B cell (primary cell): ENCODE results near the gene SMARCA4. TPM values are rescaled to one million over a fixed set of nuclear protein-coding genes. Genes with fewer than 3 reads are reported as not detected.

ENCODE experiments used
- ATAC-seq: fragments of 200-7000 bp; cut with Tn5 transposase; one replicate; pipeline ENCODE4 v1.10.0; 2021; ENCODE audit warnings: low read depth, mild to moderate bottlenecking, moderate number of reproducible peaks, moderate library complexity
- CTCF ChIA-PET: fragments of 350-600 bp; sonication (Branson Sonifier 250); formaldehyde crosslinking; loops from one replicate; lab custom pipeline; 2021; ENCODE audit warnings: antibody characterized with exemption, inconsistent platforms; lab: Charles Lee
- POLR2A ChIA-PET: fragments of 350-600 bp; sonication (Branson Sonifier 250); formaldehyde crosslinking; loops from one replicate; lab custom pipeline; 2021; ENCODE audit warnings: antibody characterized with exemption; lab: Charles Lee
- DNase-seq: peaks from one replicate; pipeline ENCODE4 v3.0.0; 2013
- H2AFZ ChIP-seq: 2 replicates; pipeline ENCODE4 v1.6.1; 2012; ENCODE audit warnings: mild to moderate bottlenecking, low read depth, low read length; ENCODE audit not compliant: insufficient read depth, poor library complexity, severe bottlenecking
- H3K27ac ChIP-seq, 2 donors: 1 replicate in 1 of 2; 2 replicates in 1 of 2; pipeline ENCODE4 v1.5.1; 2012 to 2013; ENCODE audit warnings: low read length in 2 of 2, mild to moderate bottlenecking in 2 of 2, moderate library complexity in 1 of 2
- H3K27me3 ChIP-seq, 4 experiments: fragments of 200-600 bp in 1 of 4; sonication (generic) in 1 of 4; replicated peaks in 1 of 4; 1 replicate in 2 of 4; 2 replicates in 2 of 4; pipeline versions ENCODE4 v1.6.1 to v1.7.0; 2013 to 2016; ENCODE audit warnings: low read length in 3 of 4, mild to moderate bottlenecking in 2 of 4, mixed read lengths in 1 of 4, moderate library complexity in 1 of 4; ENCODE audit not compliant: insufficient read depth in 4 of 4, control insufficient read depth in 3 of 4; ENCODE audit errors: control extremely low read depth in 1 of 4
- H3K36me3 ChIP-seq, 2 experiments: replicated peaks in 1 of 2; 1 replicate in 1 of 2; 2 replicates in 1 of 2; pipeline versions ENCODE4 v1.6.1 to v1.7.1; 2013; ENCODE audit warnings: low read length in 1 of 2; ENCODE audit not compliant: insufficient read depth in 2 of 2, control insufficient read depth in 1 of 2; ENCODE audit errors: control extremely low read depth in 1 of 2, extremely low read depth in 1 of 2
- H3K4me1 ChIP-seq, 2 donors: fragments of 200-600 bp in 1 of 2; sonication (generic) in 1 of 2; 1 replicate in 1 of 2; 2 replicates in 1 of 2; pipeline versions ENCODE4 v1.5.1 to v1.6.1; 2013 to 2017; ENCODE audit warnings: low read length in 2 of 2; ENCODE audit not compliant: control insufficient read depth in 2 of 2, insufficient read depth in 2 of 2
- H3K4me2 ChIP-seq: replicated peaks from 2 replicates; pipeline ENCODE3; 2012; ENCODE audit warnings: mild to moderate bottlenecking, low read depth, low read length; ENCODE audit not compliant: poor library complexity, severe bottlenecking
- H3K4me3 ChIP-seq, 5 experiments: fragments of 200-600 bp in 1 of 5; sonication (generic) in 1 of 5; 1 replicate in 3 of 5; 2 replicates in 2 of 5; pipeline versions ENCODE4 v1.5.1 to v1.7.0; 2011 to 2016; ENCODE audit warnings: low read length in 4 of 5, mild to moderate bottlenecking in 4 of 5, low read depth in 2 of 5, control low read depth in 1 of 5, moderate library complexity in 1 of 5; ENCODE audit not compliant: insufficient read depth in 1 of 5; ENCODE audit errors: control extremely low read depth in 1 of 5, extremely low read depth in 1 of 5
- H3K79me2 ChIP-seq: fragments of 200-600 bp; sonication (generic); one replicate; pipeline ENCODE4 v1.6.0; 2016; ENCODE audit warnings: low read length; ENCODE audit not compliant: control insufficient read depth, insufficient read depth
- H3K9ac ChIP-seq: fragments of 200-600 bp; sonication (generic); 2 replicates; pipeline ENCODE4 v1.6.1; 2017; ENCODE audit warnings: mild to moderate bottlenecking, low read length, moderate library complexity
- H3K9me3 ChIP-seq, 3 donors: one replicate each; pipeline versions ENCODE4 v1.6.1 to v1.7.1; 2013; ENCODE audit warnings: low read length in 2 of 3; ENCODE audit not compliant: control insufficient read depth in 2 of 3, insufficient read depth in 1 of 3; ENCODE audit errors: control extremely low read depth in 1 of 3
- H4K20me1 ChIP-seq: 2 replicates; pipeline ENCODE4 v1.6.0; 2012; ENCODE audit warnings: mild to moderate bottlenecking, low read length; ENCODE audit not compliant: insufficient read depth, control insufficient read depth, poor library complexity, severe bottlenecking
- H3K27ac Mint-ChIP-seq: one replicate; pipeline ENCODE4 v1.8.0; 2021; ENCODE audit warnings: mixed read lengths
- H3K27me3 Mint-ChIP-seq: one replicate; pipeline ENCODE4 v1.8.0; 2021; ENCODE audit warnings: mixed read lengths
- H3K4me1 Mint-ChIP-seq: one replicate; pipeline ENCODE4 v1.8.0; 2021; ENCODE audit warnings: mixed read lengths
- H3K4me3 Mint-ChIP-seq: one replicate; pipeline ENCODE4 v1.8.0; 2021; ENCODE audit warnings: mixed read lengths
- H3K9me3 Mint-ChIP-seq: one replicate; pipeline ENCODE4 v1.8.0; 2022; ENCODE audit warnings: mixed read lengths; ENCODE audit not compliant: insufficient read depth
- CTCF ChIP-seq: fragments of 200-600 bp; IDR thresholded peaks from one replicate; pipeline ENCODE4 v1.8.0; 2022; ENCODE audit warnings: antibody characterized with exemption, mild to moderate bottlenecking
- EZH2 ChIP-seq: IDR thresholded peaks from 2 replicates; pipeline ENCODE4 v1.6.1; 2012; ENCODE audit warnings: borderline replicate concordance, low read depth, mild to moderate bottlenecking, moderate library complexity, low read length; ENCODE audit not compliant: insufficient read depth, poor library complexity, severe bottlenecking
- WGBS: methylation state at CpG from one replicate; pipeline ENCODE4 v1.1.5; 2013; ENCODE audit warnings: missing lambda C conversion rate; ENCODE audit not compliant: insufficient coverage; 5-methylcytosine and 5-hydroxymethylcytosine counted together
- intact Hi-C: fragments of 100-400 bp; cut with micrococcal nuclease; formaldehyde crosslinking; loops from one replicate; pipeline ENCODE4 v1.10.0; 2022
- polyA plus RNA-seq: library from polyadenylated mRNA; depleted of rRNA; stranded (reverse); fragments of >200 nt; gene quantifications from 2 replicates; pipeline ENCODE4 v1.2.3, GENCODE V29; 2012
- total RNA-seq, 2 donors: library from RNA; stranded (reverse); fragments of 120-200 nt in 1 of 2; gene quantifications; 1 replicate in 1 of 2; 2 replicates in 1 of 2; pipeline versions ENCODE4 v1.2.3 to v1.2.4, GENCODE V29; 2013 to 2022

Gene SMARCA4
- total and polyA plus RNA-seq, 2 donors (not counting 1 experiment from before 2014, with no cell fraction given), result 49.7 to 82.3 TPM

GRCh38 chr19:11028146-11028545 lies 67.3 kb downstream of the SMARCA4 start:
- no peak overlapping the region for H3K9ac ChIP-seq
- H4K20me1 ChIP-seq, result peaks cover 4% of the 10 kb centered on the region
- no peaks in the 10 kb centered on the region for H3K4me1 Mint-ChIP-seq
- no peak overlapping the region for H3K27ac ChIP-seq
- H3K27me3 Mint-ChIP-seq, result no peaks in the 10 kb centered on the region
- WGBS, result 100% methylated on average over 4 of the region's 4 CpGs
- no peak overlapping the region for H3K4me3 ChIP-seq
- intact Hi-C loops, result no loop called here
- no peaks in the 10 kb centered on the region for H3K9me3 ChIP-seq
- no peaks in the 10 kb centered on the region for H3K9me3 Mint-ChIP-seq
- H3K27me3 ChIP-seq, result no peaks in the 10 kb centered on the region
- no peak for ATAC-seq
- H3K4me3 Mint-ChIP-seq, result no peak overlapping the region
- TF ChIP-seq CTCF (no peak), EZH2 (no peak)
- ChIA-PET POLR2A (no interaction called here), CTCF (interaction anchor here (1.5 kb wide), 1 partner anchor 98 kb away, joined by 4 read pairs; no protein-coding TSS in a partner anchor)
- DNase-seq, result no peak
- no peak overlapping the region for H2AFZ ChIP-seq
- H3K27ac Mint-ChIP-seq, result no peak overlapping the region
- H3K36me3 ChIP-seq, result peaks cover 3 to 76% of the 10 kb centered on the region in 2 experiments
- no peaks in the 10 kb centered on the region for H3K4me1 ChIP-seq
- no peaks in the 10 kb centered on the region for H3K79me2 ChIP-seq
- H3K4me2 ChIP-seq, result no peak overlapping the region

GRCh38 chr19:11031421-11032070 lies 70.7 kb downstream of the SMARCA4 start:
- H3K27ac ChIP-seq, result no peak overlapping the region
- CTCF ChIA-PET, result interaction anchor here (5.7 kb wide), 1 partner anchor 96 kb away, joined by 179 read pairs; no protein-coding TSS in a partner anchor

More at GRCh38 chr19:11031421-11032070, 70.7 kb downstream of the SMARCA4 start:
- Mint-ChIP-seq H3K4me1 (peaks cover 16% of the 10 kb centered on the region), H3K4me3 (no peak overlapping the region), H3K27me3 (no peaks in the 10 kb centered on the region), H3K27ac (no peak overlapping the region), H3K9me3 (no peaks in the 10 kb centered on the region)
- no peak overlapping the region for H3K9ac ChIP-seq
- no peaks in the 10 kb centered on the region for H3K9me3 ChIP-seq
- 97% methylated on average over 21 of the region's 21 CpGs for WGBS
- peaks cover 3 to 80% of the 10 kb centered on the region in 2 experiments for H3K36me3 ChIP-seq
- no peaks in the 10 kb centered on the region for H3K79me2 ChIP-seq
- peaks cover 11 to 24% of the 10 kb centered on the region in 2 donors for H3K4me1 ChIP-seq
- no peak for DNase-seq
- ATAC-seq, result no peak
- H2AFZ ChIP-seq, result no peak overlapping the region
- peaks cover 12% of the 10 kb centered on the region for H4K20me1 ChIP-seq
- POLR2A ChIA-PET, result no interaction called here
- intact Hi-C loops, result no loop called here
- H3K27me3 ChIP-seq, result peaks cover 0 to under 1% (median 0%) of the 10 kb centered on the region in 4 experiments
- H3K4me3 ChIP-seq, result no peak overlapping the region
- H3K4me2 ChIP-seq, result no peak overlapping the region
- no peak for TF ChIP-seq CTCF
